Common myeloid progenitor, CD34-positive (primary cell): ENCODE measurements around the gene CTSS.
"Not testable (repeated sequence)": the region's sequence is repeated elsewhere in the genome, so short reads cannot be mapped to it uniquely, and the experiment has no call there.

Source experiments
- CTCF ChIA-PET: fragments of 350-600 bp; sonication (Branson Sonifier 250); formaldehyde crosslinking; loops from one replicate; lab custom pipeline; 2021; ENCODE audit warnings: antibody characterized with exemption; lab: Charles Lee
- POLR2A ChIA-PET: fragments of 350-600 bp; sonication (Branson Sonifier 250); formaldehyde crosslinking; loops from one replicate; lab custom pipeline; 2021; ENCODE audit warnings: antibody characterized with exemption; lab: Charles Lee
- DNase-seq, 3 donors: peaks; one replicate each; pipeline versions ENCODE4 v3.0.0 to v3.0.0-alpha.2; 2013
- H3K27ac ChIP-seq, 2 experiments: 1 replicate in 1 of 2; 2 replicates in 1 of 2; pipeline ENCODE4 v1.7.0; 2013; ENCODE audit warnings: inconsistent platforms in 2 of 2, low read length in 2 of 2, mild to moderate bottlenecking in 2 of 2, low read depth in 1 of 2, moderate library complexity in 1 of 2; ENCODE audit not compliant: severe bottlenecking in 2 of 2, insufficient read depth in 1 of 2, poor library complexity in 1 of 2
- H3K27me3 ChIP-seq, 5 experiments: replicated peaks in 2 of 5; 1 replicate in 3 of 5; 2 replicates in 2 of 5; pipeline versions ENCODE4 v1.6.1 to v1.7.0; 2013; ENCODE audit warnings: low read length in 4 of 5, mild to moderate bottlenecking in 2 of 5, moderate library complexity in 2 of 5, inconsistent platforms in 1 of 5; ENCODE audit not compliant: insufficient read depth in 5 of 5, control insufficient read depth in 4 of 5
- H3K36me3 ChIP-seq, 4 experiments: 1 replicate in 2 of 4; 2 replicates in 2 of 4; pipeline versions ENCODE4 v1.6.1 to v1.7.0; 2013; ENCODE audit warnings: low read length in 3 of 4, control low read depth in 1 of 4, mild to moderate bottlenecking in 1 of 4; ENCODE audit not compliant: control insufficient read depth in 4 of 4, insufficient read depth in 4 of 4
- H3K4me1 ChIP-seq, 4 experiments: 1 replicate in 3 of 4; 2 replicates in 1 of 4; pipeline versions ENCODE4 v1.6.1 to v1.7.1; 2013; ENCODE audit warnings: low read length in 3 of 4, mild to moderate bottlenecking in 3 of 4, control low read depth in 1 of 4, inconsistent platforms in 1 of 4, moderate library complexity in 1 of 4; ENCODE audit not compliant: control insufficient read depth in 4 of 4, insufficient read depth in 4 of 4; ENCODE audit errors: control extremely low read depth in 1 of 4
- H3K4me3 ChIP-seq, 7 experiments: 1 replicate in 4 of 7; 2 replicates in 3 of 7; pipeline versions ENCODE4 v1.5.1 to v1.7.0; 2013; ENCODE audit warnings: mild to moderate bottlenecking in 7 of 7, low read length in 6 of 7, moderate library complexity in 6 of 7, inconsistent platforms in 2 of 7, low read depth in 2 of 7, control low read depth in 1 of 7; ENCODE audit not compliant: insufficient read depth in 4 of 7, control insufficient read depth in 1 of 7; ENCODE audit errors: extremely low read depth in 1 of 7
- H3K9me3 ChIP-seq, 5 experiments: 1 replicate in 4 of 5; 2 replicates in 1 of 5; pipeline versions ENCODE4 v1.6.1 to v1.7.1; 2013; ENCODE audit warnings: low read length in 4 of 5, mild to moderate bottlenecking in 2 of 5, inconsistent platforms in 1 of 5, low read depth in 1 of 5, moderate library complexity in 1 of 5; ENCODE audit not compliant: control insufficient read depth in 4 of 5, insufficient read depth in 2 of 5; ENCODE audit errors: control extremely low read depth in 1 of 5
- WGBS: methylation state at CpG from one replicate; pipeline ENCODE4 v1.1.5; 2013; ENCODE audit not compliant: insufficient coverage; 5-methylcytosine and 5-hydroxymethylcytosine counted together

CTSS gene

GRCh38 chr1:150709031-150709430 is 56.5 kb downstream of the CTSS start:
- DNase-seq, POLR2A ChIA-PET, H3K9me3 ChIP-seq, H3K27me3 ChIP-seq, CTCF ChIA-PET, H3K4me1 ChIP-seq, H3K27ac ChIP-seq, H3K36me3 ChIP-seq, H3K4me3 ChIP-seq: not testable (repeated sequence)
- WGBS = no CpG with 5 or more reads among the region's 1 CpG

- ChIA-PET CTCF (interaction anchor here (0.5 kb wide), 1 partner anchor 459 kb away, joined by 3 read pairs; no protein-coding TSS in a partner anchor), POLR2A (no interaction called here)
- Histone ChIP-seq H3K4me1 (no peaks in the 10 kb centered on the region), H3K27me3 (no peaks in the 10 kb centered on the region), H3K9me3 (no peaks in the 10 kb centered on the region), H3K4me3 (no peak overlapping the region), H3K36me3 (no peaks in the 10 kb centered on the region), H3K27ac (no peak overlapping the region)
- WGBS = no CpG with 5 or more reads among the region's 2 CpGs
- no peak for DNase-seq
Observed at GRCh38 chr1:150708595-150708994, 57.0 kb downstream of the CTSS start.

- CTCF ChIA-PET = no interaction called here
- WGBS = 100% methylated on average over 1 of the region's 1 CpG
Observed at GRCh38 chr1:150706091-150706490, 59.5 kb downstream of the CTSS start.

GRCh38 chr1:150703427-150703826 is 62.2 kb downstream of the CTSS start:
- Histone ChIP-seq H3K27ac (no peak overlapping the region), H3K9me3 (no peaks in the 10 kb centered on the region), H3K36me3 (no peaks in the 10 kb centered on the region), H3K4me1 (no peaks in the 10 kb centered on the region), H3K4me3 (no peak overlapping the region), H3K27me3 (no peaks in the 10 kb centered on the region)
- ChIA-PET CTCF (no interaction called here), POLR2A (no interaction called here)
- DNase-seq = no peak

More at GRCh38 chr1:150706091-150706490, 59.5 kb downstream of the CTSS start:
- Histone ChIP-seq H3K36me3 (no peaks in the 10 kb centered on the region), H3K4me1 (no peaks in the 10 kb centered on the region), H3K27ac (no peak overlapping the region), H3K9me3 (no peaks in the 10 kb centered on the region), H3K27me3 (no peaks in the 10 kb centered on the region), H3K4me3 (no peak overlapping the region)
- DNase-seq = no peak
- POLR2A ChIA-PET = no interaction called here

GRCh38 chr1:150696995-150697927 is 68.3 kb downstream of the CTSS start, which contains the start of gene GOLPH3L:
Gene GOLPH3L (minus strand): TSS chr1:150697154. CDS start chr1:150694838, 2,316 bp downstream.
- Histone ChIP-seq H3K36me3 (peaks cover 3 to 20% (median 11%) of the 10 kb centered on the region in 4 experiments), H3K4me1 (peaks cover 0 to 16% (median 7%) of the 10 kb centered on the region in 4 experiments), H3K27me3 (no peaks in the 10 kb centered on the region), H3K4me3 (peak within 1 kb of the TSS; percentile 60 to 99 (median 93)), H3K27ac (peak within 1 kb of the TSS; percentile 88 to 93), H3K9me3 (no peaks in the 10 kb centered on the region)
- CTCF ChIA-PET = interaction anchor here (0.6 to 1.9 kb wide), 7 partner anchors 11 to 535 kb away, joined by 3 to 6 read pairs (median 4); partner anchors contain the start of gene CTSS
- peak; percentile 98 to 99 (median 98) for DNase-seq
- POLR2A ChIA-PET = interaction anchor here (0.5 to 0.7 kb wide), 2 partner anchors 11 to 140 kb away, joined by 3 read pairs; no protein-coding TSS in a partner anchor
- 0% methylated on average over 6 of the region's 18 CpGs for WGBS

GRCh38 chr1:150696590-150696989 is 69.0 kb downstream of the CTSS start:
- no peaks in the 10 kb centered on the region for H3K27me3 ChIP-seq
- H3K4me1 ChIP-seq = peaks cover 0 to 16% (median 7%) of the 10 kb centered on the region in 4 experiments
- DNase-seq = peak in 2 of 3 donors; percentile 10 to 12
- H3K36me3 ChIP-seq = peaks cover 4 to 22% (median 13%) of the 10 kb centered on the region in 4 experiments
- POLR2A ChIA-PET = interaction anchor here (0.5 to 0.7 kb wide), 2 partner anchors 10 to 141 kb away, joined by 3 read pairs; no protein-coding TSS in a partner anchor
- H3K9me3 ChIP-seq = no peaks in the 10 kb centered on the region
- CTCF ChIA-PET = interaction anchor here (1.0 to 1.9 kb wide), 7 partner anchors 10 to 534 kb away, joined by 3 to 6 read pairs (median 3); partner anchors contain the start of gene CTSS
- H3K4me3 ChIP-seq = peak overlapping the region; percentile 60 to 99 (median 93)
- H3K27ac ChIP-seq = peak overlapping the region; percentile 88 to 93
- whole genome bisulfite sequencing = no CpG with 5 or more reads among the region's 6 CpGs
